Stromal cell of bone marrow (primary cell): ENCODE results near the gene LINGO1.

Source experiments
- DNase-seq: peaks from one replicate; pipeline ENCODE4 v3.0.0-alpha.2; 2012; ENCODE audit warnings: low read depth

LINGO1 gene

GRCh38 chr15:77615472-77615871, 17.2 kb downstream of the LINGO1 start:
- no peak for DNase-seq

GRCh38 chr15:77614251-77614806, 18.4 kb downstream of the LINGO1 start:
- no peak for DNase-seq

- DNase-seq: no peak
Observed at GRCh38 chr15:77613814-77614213, 18.9 kb downstream of the LINGO1 start.

- DNase-seq: no peak
Observed at GRCh38 chr15:77612958-77613601, 19.6 kb downstream of the LINGO1 start.

DNA sequence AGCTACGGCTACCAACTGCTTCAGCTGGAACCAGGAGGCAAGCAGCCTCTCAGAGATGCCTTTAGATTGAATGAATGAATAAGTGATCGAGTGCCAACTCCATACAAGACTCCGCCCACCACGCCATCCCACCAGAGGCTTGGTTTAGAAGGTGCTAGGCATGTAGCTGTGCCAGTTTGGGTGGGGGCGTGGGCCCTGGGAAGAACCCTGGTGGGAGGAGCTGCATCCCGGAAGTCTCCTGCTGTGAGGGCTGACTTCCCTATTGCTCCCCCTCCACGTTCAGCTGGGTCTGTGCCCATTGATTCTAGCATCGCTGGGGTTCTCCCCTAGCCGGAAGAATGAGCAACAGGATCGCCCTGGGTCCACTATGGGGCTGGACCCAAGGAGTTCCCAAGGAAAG, 20.9 kb downstream of the LINGO1 start:
- no peak for DNase-seq

- DNase-seq: no peak
Observed at GRCh38 chr15:77610731-77611130, 22.0 kb downstream of the LINGO1 start.

GRCh38 chr15:77609558-77609957, 23.2 kb downstream of the LINGO1 start:
- DNase-seq: no peak

- DNase-seq: no peak
Observed at GRCh38 chr15:77608774-77609173, 23.9 kb downstream of the LINGO1 start.

DNA sequence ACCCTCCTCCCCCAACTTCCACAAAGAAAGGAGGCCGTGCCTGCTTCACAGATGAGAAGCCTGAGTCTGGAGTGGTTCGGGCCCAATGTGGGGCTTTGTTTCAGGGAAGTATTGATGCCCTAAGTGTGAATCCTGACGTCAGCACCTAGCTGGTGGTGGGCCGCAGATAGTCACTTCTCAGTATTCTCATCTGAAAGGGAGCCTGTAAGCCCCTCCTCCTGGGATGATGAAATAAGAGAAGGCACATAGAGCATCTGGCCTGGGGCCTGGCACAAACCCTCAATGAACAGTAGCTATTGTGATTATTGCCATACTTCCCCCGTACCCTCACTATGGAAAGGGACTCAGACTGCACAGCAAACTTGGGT, 24.8 kb downstream of the LINGO1 start:
- no peak for DNase-seq

GRCh38 chr15:77607111-77607893, 25.4 kb downstream of the LINGO1 start:
- peak; percentile 51 for DNase-seq

GRCh38 chr15:77606142-77607034, 26.3 kb downstream of the LINGO1 start:
- peak; percentile 24 for DNase-seq

DNA sequence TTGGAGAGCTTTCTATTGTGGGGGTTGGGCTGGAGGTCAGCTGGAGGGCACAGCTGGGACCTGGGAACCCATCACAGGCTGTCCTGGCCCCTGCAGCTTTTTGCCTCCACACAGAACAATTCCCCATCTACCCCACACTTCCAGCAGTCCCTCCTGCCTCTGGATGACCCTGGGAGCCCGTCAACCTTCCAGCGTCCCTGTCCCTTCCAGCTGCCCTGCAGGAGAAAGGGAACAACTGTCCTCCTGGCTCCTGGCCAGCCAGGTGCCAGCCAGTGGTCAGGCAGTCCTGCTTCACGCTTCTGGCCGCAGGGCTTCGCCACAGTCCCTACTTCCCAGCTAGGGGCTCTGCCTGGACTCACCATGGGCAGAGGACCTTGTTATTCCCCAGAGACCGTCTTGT, 27.2 kb downstream of the LINGO1 start:
- no peak for DNase-seq

GRCh38 chr15:77604973-77605372, 27.7 kb downstream of the LINGO1 start:
- DNase-seq: no peak

DNA sequence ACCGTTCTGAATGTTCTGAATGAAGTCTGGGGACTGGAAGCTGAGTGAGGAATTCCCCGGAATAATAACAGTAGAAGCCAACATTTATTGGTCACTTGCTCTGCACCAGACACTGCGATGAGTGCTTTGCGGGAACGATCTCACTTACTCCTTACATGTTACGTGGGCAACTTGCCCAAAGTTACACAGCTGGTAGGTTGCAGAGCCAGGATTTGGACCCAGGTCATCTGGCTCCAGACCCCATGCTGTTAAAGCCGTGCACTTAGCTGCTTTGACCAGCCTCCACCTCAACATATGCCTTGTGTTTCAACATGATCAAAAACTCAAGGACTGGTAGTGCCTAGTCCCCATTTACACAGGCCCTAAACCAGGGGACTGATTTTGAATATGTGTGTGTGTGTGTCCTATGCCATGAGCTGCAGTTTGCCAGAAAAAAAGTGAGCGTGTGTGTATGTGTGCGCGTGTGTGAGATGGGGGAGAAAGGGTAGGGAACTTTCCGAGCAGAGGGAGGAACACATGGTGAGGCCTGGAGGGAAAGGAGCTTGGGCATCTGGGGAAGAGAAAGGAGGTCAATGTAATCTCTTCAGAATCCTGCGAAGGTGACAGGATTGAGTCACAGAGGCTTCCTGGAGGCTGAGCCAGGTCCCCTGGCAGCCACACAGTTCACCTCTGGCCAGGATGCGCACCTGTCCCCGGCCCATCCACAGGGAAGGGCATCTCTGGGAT, 28.9 kb downstream of the LINGO1 start:
- DNase-seq: no peak

- DNase-seq: no peak
Observed at GRCh38 chr15:77602800-77603199, 29.9 kb downstream of the LINGO1 start.

GRCh38 chr15:77599899-77600298, 32.8 kb downstream of the LINGO1 start:
- DNase-seq: no peak

DNA sequence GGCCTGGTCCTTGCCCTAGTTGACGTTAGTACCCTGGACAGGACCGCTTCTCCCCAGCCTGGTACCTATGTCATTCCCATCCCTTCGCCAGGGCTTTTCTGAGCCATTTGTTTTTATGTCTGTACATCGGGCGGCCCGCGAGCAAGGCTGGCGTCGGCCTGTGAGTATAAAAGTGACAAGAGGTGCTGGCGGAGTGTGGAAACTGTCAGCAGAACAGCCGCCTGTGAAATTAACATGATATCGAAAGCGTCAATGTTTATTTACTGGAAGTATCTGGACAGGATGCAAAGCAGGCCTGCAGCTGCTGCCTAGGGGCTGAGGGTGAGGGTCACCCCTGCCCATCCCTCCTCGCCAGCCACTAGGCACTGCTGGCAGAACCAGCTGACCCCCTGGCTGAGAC, 33.4 kb downstream of the LINGO1 start:
- no peak for DNase-seq

DNA sequence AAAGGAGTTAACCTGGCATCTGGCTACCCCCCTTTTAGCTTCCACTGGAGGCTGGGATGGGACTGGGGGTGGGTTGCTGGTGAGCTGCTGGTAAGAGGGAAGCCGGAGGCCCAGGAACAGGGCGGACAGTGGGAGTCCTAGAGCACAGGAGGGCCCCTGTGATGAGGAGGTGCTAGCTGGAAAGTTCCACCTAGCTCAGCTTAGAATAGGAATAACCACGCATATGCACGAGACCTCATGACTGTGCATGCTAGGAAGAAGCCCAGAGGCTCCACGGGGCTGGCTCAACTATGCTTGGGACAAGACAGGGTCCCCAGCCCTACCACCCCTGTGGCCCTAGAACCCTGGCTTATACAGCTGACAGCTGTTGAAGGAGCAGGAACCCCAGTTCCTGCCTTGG, 34.1 kb downstream of the LINGO1 start:
- DNase-seq: no peak

GRCh38 chr15:77597804-77598453, 34.8 kb downstream of the LINGO1 start:
- no peak for DNase-seq

GRCh38 chr15:77596821-77597803, 35.6 kb downstream of the LINGO1 start:
- no peak for DNase-seq
